HEK293 (cell line): ENCODE results near the gene DACH2.

Source experiments
- CTCF ChIA-PET: fragments of 350-600 bp; formaldehyde crosslinking; extraction: SDS; loops from one replicate; lab custom pipeline; 2021; ENCODE audit warnings: antibody characterized with exemption; lab: Yijun Ruan, JAX
- POLR2A ChIA-PET: fragments of 300-600 bp; formaldehyde crosslinking; extraction: SDS; loops from one replicate; lab custom pipeline; 2020; ENCODE audit warnings: antibody characterized with exemption, inconsistent platforms; lab: Yijun Ruan, JAX
- H3K27ac ChIP-seq: fragments of 200-500 bp; sonication (Bioruptor generic); 2 replicates; pipeline ENCODE4 v1.5.1; 2014; ENCODE audit warnings: low read depth, low read length, control low read depth, inconsistent platforms; ENCODE audit errors: extremely low read depth
- H3K36me3 ChIP-seq, 2 experiments: fragments of 200-500 bp in 1 of 2; sonication (Bioruptor generic) in 1 of 2; 1 replicate in 1 of 2; 2 replicates in 1 of 2; pipeline ENCODE4 v1.5.1; 2014 to 2017; ENCODE audit warnings: inconsistent platforms in 2 of 2, low read length in 2 of 2; ENCODE audit not compliant: control insufficient read depth in 2 of 2, insufficient read depth in 1 of 2
- H3K4me1 ChIP-seq: fragments of 200-500 bp; sonication (Bioruptor generic); 2 replicates; pipeline ENCODE4 v1.5.1; 2014; ENCODE audit warnings: mild to moderate bottlenecking, low read length, inconsistent platforms; ENCODE audit not compliant: control insufficient read depth, insufficient read depth
- H3K4me3 ChIP-seq: 2 replicates; pipeline ENCODE4 v1.5.1; 2011; ENCODE audit warnings: low read depth, mild to moderate bottlenecking, control low read depth, low read length, moderate library complexity
- H3K9me3 ChIP-seq: fragments of 200-500 bp; sonication (Bioruptor generic); 2 replicates; pipeline ENCODE4 v1.5.1; 2014; ENCODE audit warnings: low read depth, low read length, inconsistent platforms; ENCODE audit not compliant: control insufficient read depth, insufficient read depth
- GLI4 ChIP-seq: fragments of 450-650 bp; formaldehyde crosslinking; IDR thresholded peaks from 2 replicates; pipeline ENCODE4 v1.5.1; 2016; ENCODE audit warnings: missing biosample characterization, missing genetic modification characterization
- MYNN ChIP-seq: fragments of 450-650 bp; formaldehyde crosslinking; IDR thresholded peaks from 2 replicates; pipeline ENCODE4 v1.5.1; 2016; ENCODE audit warnings: missing biosample characterization, missing genetic modification characterization, borderline replicate concordance
- OVOL3 ChIP-seq: fragments of 450-650 bp; formaldehyde crosslinking; IDR thresholded peaks from 2 replicates; pipeline ENCODE4 v1.5.1; 2016; ENCODE audit warnings: missing biosample characterization, missing genetic modification characterization
- SCRT2 ChIP-seq: fragments of 450-650 bp; formaldehyde crosslinking; IDR thresholded peaks from 2 replicates; pipeline ENCODE4 v1.5.1; 2016; ENCODE audit warnings: missing biosample characterization, missing genetic modification characterization
- TCF7L2 ChIP-seq: IDR thresholded peaks from 2 replicates; pipeline ENCODE4 v1.6.1; 2011; ENCODE audit warnings: low read depth, mild to moderate bottlenecking, inconsistent platforms, low read length, moderate library complexity, borderline replicate concordance
- ZBTB11 ChIP-seq: fragments of 450-650 bp; formaldehyde crosslinking; conservative IDR thresholded peaks from 2 replicates; pipeline ENCODE4 v1.5.1; 2016; ENCODE audit warnings: low read depth, missing biosample characterization, missing genetic modification characterization
- ZBTB20 ChIP-seq: fragments of 450-650 bp; formaldehyde crosslinking; IDR thresholded peaks from 2 replicates; pipeline ENCODE4 v1.5.1; 2016; ENCODE audit warnings: missing biosample characterization, missing genetic modification characterization
- ZBTB48 ChIP-seq: fragments of 450-650 bp; formaldehyde crosslinking; IDR thresholded peaks from 2 replicates; pipeline ENCODE4 v1.5.1; 2016; ENCODE audit warnings: missing biosample characterization, missing genetic modification characterization
- ZBTB8A ChIP-seq: fragments of 450-650 bp; formaldehyde crosslinking; IDR thresholded peaks from 2 replicates; pipeline ENCODE4 v1.5.1; 2016; ENCODE audit warnings: missing biosample characterization, missing genetic modification characterization
- ZFP69B ChIP-seq: fragments of 450-650 bp; formaldehyde crosslinking; IDR thresholded peaks from 2 replicates; pipeline ENCODE4 v1.5.1; 2016; ENCODE audit warnings: missing biosample characterization, missing genetic modification characterization
- ZNF140 ChIP-seq: fragments of 450-650 bp; formaldehyde crosslinking; IDR thresholded peaks from 2 replicates; pipeline ENCODE4 v1.5.1; 2016; ENCODE audit warnings: missing biosample characterization, missing genetic modification characterization
- ZNF426 ChIP-seq: fragments of 450-650 bp; formaldehyde crosslinking; IDR thresholded peaks from 2 replicates; pipeline ENCODE4 v1.5.1; 2017; ENCODE audit warnings: missing biosample characterization, missing genetic modification characterization, mild to moderate bottlenecking, inconsistent platforms, moderate library complexity
- ZNF518A ChIP-seq: fragments of 450-650 bp; formaldehyde crosslinking; conservative IDR thresholded peaks from 2 replicates; pipeline ENCODE4 v1.5.1; 2016; ENCODE audit warnings: low read depth, missing biosample characterization, missing genetic modification characterization
- ZNF623 ChIP-seq: fragments of 450-650 bp; formaldehyde crosslinking; IDR thresholded peaks from 2 replicates; pipeline ENCODE4 v1.5.1; 2016; ENCODE audit warnings: missing biosample characterization, missing genetic modification characterization
- ZNF707 ChIP-seq: fragments of 450-650 bp; formaldehyde crosslinking; IDR thresholded peaks from 2 replicates; pipeline ENCODE4 v1.5.1; 2016; ENCODE audit warnings: missing biosample characterization, missing genetic modification characterization
- ZNF768 ChIP-seq: fragments of 450-650 bp; formaldehyde crosslinking; IDR thresholded peaks from 2 replicates; pipeline ENCODE4 v1.5.1; 2018; ENCODE audit warnings: missing biosample characterization, mild to moderate bottlenecking, missing genetic modification characterization
- ZNF777 ChIP-seq: fragments of 450-650 bp; formaldehyde crosslinking; IDR thresholded peaks from 2 replicates; pipeline ENCODE4 v1.5.1; 2017; ENCODE audit warnings: missing biosample characterization, missing genetic modification characterization, borderline replicate concordance
- ZSCAN30 ChIP-seq: fragments of 450-650 bp; IDR thresholded peaks from 2 replicates; pipeline ENCODE4 v1.5.1; 2018; ENCODE audit warnings: missing biosample characterization, mild to moderate bottlenecking, missing genetic modification characterization, moderate library complexity
- TF ChIP-seq, protein P1 (sequence below): fragments of 450-650 bp; formaldehyde crosslinking; IDR thresholded peaks from 2 replicates; pipeline ENCODE4 v1.5.1; 2016; ENCODE audit warnings: missing biosample characterization, missing genetic modification characterization, borderline replicate concordance
- TF ChIP-seq, protein P2 (sequence below): fragments of 450-650 bp; formaldehyde crosslinking; IDR thresholded peaks from 2 replicates; pipeline ENCODE4 v1.5.1; 2016; ENCODE audit warnings: missing biosample characterization, missing genetic modification characterization
- TF ChIP-seq, protein P3 (sequence below): fragments of 450-650 bp; formaldehyde crosslinking; IDR thresholded peaks from 2 replicates; pipeline ENCODE4 v1.5.0; 2017; ENCODE audit warnings: missing biosample characterization, missing genetic modification characterization, borderline replicate concordance

Gene DACH2

DNA sequence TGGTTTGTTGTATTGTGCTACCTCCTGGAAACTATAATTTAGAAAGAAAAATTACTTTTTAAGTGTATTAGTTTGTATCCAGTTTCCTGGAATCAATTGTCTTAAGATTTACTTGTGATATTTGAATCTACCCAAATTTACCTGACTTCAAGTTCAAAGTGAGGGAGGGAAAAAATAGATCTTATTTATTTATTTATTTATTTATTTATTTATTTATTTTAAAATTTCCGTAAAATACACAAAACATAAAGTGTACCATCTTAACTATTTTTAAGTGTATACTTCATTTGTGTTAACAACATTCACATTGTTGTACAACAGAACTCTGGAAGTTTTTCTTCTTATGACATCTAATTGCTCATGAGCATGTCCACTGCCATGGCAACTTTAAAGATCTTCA is 356.0 kb downstream of the DACH2 start:
- Histone ChIP-seq H3K27ac (no peak overlapping the region), H3K36me3 (no peaks in the 10 kb centered on the region), H3K4me3 (no peak overlapping the region), H3K9me3 (no peaks in the 10 kb centered on the region; the same call in 1 of the 2 replicates), H3K4me1 (no peaks in the 10 kb centered on the region)
- CTCF ChIA-PET, result no interaction called here
- POLR2A ChIA-PET, result no interaction called here
- no peak for TF ChIP-seq ZFP69B (tag by site-specific recombination)
- TF ChIP-seq ZNF623 (tag by site-specific recombination), result peak; percentile 45; the same call in 1 of the 2 replicates
- TF ChIP-seq ZNF768 (tag by site-specific recombination), result no peak
- TF ChIP-seq, protein P1, sequence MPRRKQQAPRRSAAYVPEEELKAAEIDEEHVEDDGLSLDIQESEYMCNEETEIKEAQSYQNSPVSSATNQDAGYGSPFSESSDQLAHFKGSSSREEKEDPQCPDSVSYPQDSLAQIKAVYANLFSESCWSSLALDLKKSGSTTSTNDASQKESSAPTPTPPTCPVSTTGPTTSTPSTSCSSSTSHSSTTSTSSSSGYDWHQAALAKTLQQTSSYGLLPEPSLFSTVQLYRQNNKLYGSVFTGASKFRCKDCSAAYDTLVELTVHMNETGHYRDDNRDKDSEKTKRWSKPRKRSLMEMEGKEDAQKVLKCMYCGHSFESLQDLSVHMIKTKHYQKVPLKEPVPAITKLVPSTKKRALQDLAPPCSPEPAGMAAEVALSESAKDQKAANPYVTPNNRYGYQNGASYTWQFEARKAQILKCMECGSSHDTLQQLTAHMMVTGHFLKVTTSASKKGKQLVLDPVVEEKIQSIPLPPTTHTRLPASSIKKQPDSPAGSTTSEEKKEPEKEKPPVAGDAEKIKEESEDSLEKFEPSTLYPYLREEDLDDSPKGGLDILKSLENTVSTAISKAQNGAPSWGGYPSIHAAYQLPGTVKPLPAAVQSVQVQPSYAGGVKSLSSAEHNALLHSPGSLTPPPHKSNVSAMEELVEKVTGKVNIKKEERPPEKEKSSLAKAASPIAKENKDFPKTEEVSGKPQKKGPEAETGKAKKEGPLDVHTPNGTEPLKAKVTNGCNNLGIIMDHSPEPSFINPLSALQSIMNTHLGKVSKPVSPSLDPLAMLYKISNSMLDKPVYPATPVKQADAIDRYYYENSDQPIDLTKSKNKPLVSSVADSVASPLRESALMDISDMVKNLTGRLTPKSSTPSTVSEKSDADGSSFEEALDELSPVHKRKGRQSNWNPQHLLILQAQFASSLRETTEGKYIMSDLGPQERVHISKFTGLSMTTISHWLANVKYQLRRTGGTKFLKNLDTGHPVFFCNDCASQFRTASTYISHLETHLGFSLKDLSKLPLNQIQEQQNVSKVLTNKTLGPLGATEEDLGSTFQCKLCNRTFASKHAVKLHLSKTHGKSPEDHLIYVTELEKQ, result no peak
- peak; percentile 64 for TF ChIP-seq ZBTB11 (tag by site-specific recombination)
- TF ChIP-seq, protein P2, sequence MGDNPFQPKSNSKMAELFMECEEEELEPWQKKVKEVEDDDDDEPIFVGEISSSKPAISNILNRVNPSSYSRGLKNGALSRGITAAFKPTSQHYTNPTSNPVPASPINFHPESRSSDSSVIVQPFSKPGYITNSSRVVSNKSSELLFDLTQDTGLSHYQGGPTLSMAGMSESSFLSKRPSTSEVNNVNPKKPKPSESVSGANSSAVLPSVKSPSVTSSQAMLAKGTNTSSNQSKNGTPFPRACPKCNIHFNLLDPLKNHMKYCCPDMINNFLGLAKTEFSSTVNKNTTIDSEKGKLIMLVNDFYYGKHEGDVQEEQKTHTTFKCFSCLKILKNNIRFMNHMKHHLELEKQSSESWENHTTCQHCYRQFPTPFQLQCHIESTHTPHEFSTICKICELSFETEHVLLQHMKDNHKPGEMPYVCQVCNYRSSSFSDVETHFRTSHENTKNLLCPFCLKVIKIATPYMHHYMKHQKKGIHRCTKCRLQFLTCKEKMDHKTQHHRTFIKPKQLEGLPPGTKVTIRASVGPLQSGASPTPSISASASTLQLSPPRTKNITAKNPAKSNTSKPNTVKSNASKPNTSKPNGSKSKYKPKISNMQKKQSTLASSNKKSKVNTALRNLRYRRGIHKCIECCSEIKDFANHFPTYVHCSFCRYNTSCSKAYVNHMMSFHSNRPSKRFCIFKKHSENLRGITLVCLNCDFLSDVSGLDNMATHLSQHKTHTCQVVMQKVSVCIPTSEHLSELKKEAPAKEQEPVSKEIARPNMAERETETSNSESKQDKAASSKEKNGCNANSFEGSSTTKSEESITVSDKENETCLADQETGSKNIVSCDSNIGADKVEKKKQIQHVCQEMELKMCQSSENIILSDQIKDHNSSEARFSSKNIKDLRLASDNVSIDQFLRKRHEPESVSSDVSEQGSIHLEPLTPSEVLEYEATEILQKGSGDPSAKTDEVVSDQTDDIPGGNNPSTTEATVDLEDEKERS (tag by site-specific recombination), result no peak
- peak; percentile 61 for TF ChIP-seq ZNF426 (tag by site-specific recombination)
- no peak for TF ChIP-seq ZBTB20
- TF ChIP-seq, protein P3, sequence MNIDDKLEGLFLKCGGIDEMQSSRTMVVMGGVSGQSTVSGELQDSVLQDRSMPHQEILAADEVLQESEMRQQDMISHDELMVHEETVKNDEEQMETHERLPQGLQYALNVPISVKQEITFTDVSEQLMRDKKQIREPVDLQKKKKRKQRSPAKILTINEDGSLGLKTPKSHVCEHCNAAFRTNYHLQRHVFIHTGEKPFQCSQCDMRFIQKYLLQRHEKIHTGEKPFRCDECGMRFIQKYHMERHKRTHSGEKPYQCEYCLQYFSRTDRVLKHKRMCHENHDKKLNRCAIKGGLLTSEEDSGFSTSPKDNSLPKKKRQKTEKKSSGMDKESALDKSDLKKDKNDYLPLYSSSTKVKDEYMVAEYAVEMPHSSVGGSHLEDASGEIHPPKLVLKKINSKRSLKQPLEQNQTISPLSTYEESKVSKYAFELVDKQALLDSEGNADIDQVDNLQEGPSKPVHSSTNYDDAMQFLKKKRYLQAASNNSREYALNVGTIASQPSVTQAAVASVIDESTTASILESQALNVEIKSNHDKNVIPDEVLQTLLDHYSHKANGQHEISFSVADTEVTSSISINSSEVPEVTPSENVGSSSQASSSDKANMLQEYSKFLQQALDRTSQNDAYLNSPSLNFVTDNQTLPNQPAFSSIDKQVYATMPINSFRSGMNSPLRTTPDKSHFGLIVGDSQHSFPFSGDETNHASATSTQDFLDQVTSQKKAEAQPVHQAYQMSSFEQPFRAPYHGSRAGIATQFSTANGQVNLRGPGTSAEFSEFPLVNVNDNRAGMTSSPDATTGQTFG (tag by site-specific recombination), result no peak
- TF ChIP-seq ZNF707 (tag by site-specific recombination), result no peak
- 0 out of 2 replicates have a peak, but pooled peaks have one; percentile 42 for TF ChIP-seq ZNF518A (tag by site-specific recombination)
- TF ChIP-seq OVOL3, result no peak
- no peak for TF ChIP-seq ZNF777 (tag by site-specific recombination)
- peak; percentile 63; the same call in 1 of the 2 replicates for TF ChIP-seq ZNF140
- no peak for TF ChIP-seq MYNN (tag by site-specific recombination)
- no peak for TF ChIP-seq ZBTB48
- no peak for TF ChIP-seq SCRT2 (tag by site-specific recombination)
- TF ChIP-seq ZSCAN30 (tag by site-specific recombination), result no peak
- TF ChIP-seq ZBTB8A, result peak; percentile 25; the same call in 1 of the 2 replicates
- TF ChIP-seq GLI4 (tag by site-specific recombination), result no peak
- TF ChIP-seq TCF7L2, result no peak
